Memory B cell (primary cell): ENCODE data around the gene ZMIZ2.

Experiments
- ATAC-seq: fragments of 150-1000 bp; cut with Tn5 transposase; 2 replicates; pipeline ENCODE4 v1.10.0; 2021; ENCODE audit warnings: low read depth, mild to moderate bottlenecking, moderate library complexity
- DNase-seq, 2 donors: peaks; one replicate each; pipeline ENCODE4 v3.0.0; 2022; ENCODE audit warnings: low spot score in 2 of 2
- H3K27ac Mint-ChIP-seq: one replicate; pipeline ENCODE4 v1.8.0; 2022; ENCODE audit warnings: mild to moderate bottlenecking, moderate library complexity, mixed read lengths
- H3K27me3 Mint-ChIP-seq: one replicate; pipeline ENCODE4 v1.8.0; 2022; ENCODE audit warnings: mixed read lengths
- H3K36me3 Mint-ChIP-seq: one replicate; pipeline ENCODE4 v1.8.0; 2022; ENCODE audit warnings: mild to moderate bottlenecking, mixed read lengths
- H3K4me1 Mint-ChIP-seq: one replicate; pipeline ENCODE4 v1.8.0; 2022; ENCODE audit warnings: mixed read lengths
- H3K4me3 Mint-ChIP-seq: one replicate; pipeline ENCODE4 v1.8.0; 2022; ENCODE audit warnings: mild to moderate bottlenecking, moderate library complexity, mixed read lengths
- H3K9me3 Mint-ChIP-seq: one replicate; pipeline ENCODE4 v1.8.0; 2022; ENCODE audit warnings: mixed read lengths

Gene ZMIZ2

GRCh38 chr7:44738876-44739665, 9.6 kb upstream of the ZMIZ2 start:
- no peak overlapping the region for H3K27ac Mint-ChIP-seq
- H3K9me3 Mint-ChIP-seq: no peaks in the 10 kb centered on the region
- peaks cover 9% of the 10 kb centered on the region for H3K4me1 Mint-ChIP-seq
- H3K4me3 Mint-ChIP-seq: no peak overlapping the region
- H3K27me3 Mint-ChIP-seq: peaks cover 3% of the 10 kb centered on the region
- DNase-seq (no peak), ATAC-seq (no peak)
- no peaks in the 10 kb centered on the region for H3K36me3 Mint-ChIP-seq

GRCh38 chr7:44740055-44740454, 8.6 kb upstream of the ZMIZ2 start:
- DNase-seq: no peak
- Mint-ChIP-seq H3K36me3 (no peaks in the 10 kb centered on the region), H3K4me3 (no peak overlapping the region), H3K27ac (no peak overlapping the region), H3K4me1 (peaks cover 6% of the 10 kb centered on the region), H3K27me3 (no peaks in the 10 kb centered on the region), H3K9me3 (no peaks in the 10 kb centered on the region)
- no peak for ATAC-seq

- H3K4me1 Mint-ChIP-seq: peaks cover 9% of the 10 kb centered on the region
- H3K4me3 Mint-ChIP-seq: no peak overlapping the region
- H3K27me3 Mint-ChIP-seq: no peaks in the 10 kb centered on the region
- no peaks in the 10 kb centered on the region for H3K36me3 Mint-ChIP-seq
- ATAC-seq (no peak), DNase-seq (no peak)
- no peaks in the 10 kb centered on the region for H3K9me3 Mint-ChIP-seq
- H3K27ac Mint-ChIP-seq: no peak overlapping the region
These were observed 4.9 kb upstream of the ZMIZ2 start for GRCh38 chr7:44743750-44744149.

- peak; percentile 60 to 81 for DNase-seq
- Mint-ChIP-seq H3K36me3 (peaks cover 3% of the 10 kb centered on the region), H3K4me1 (peaks cover 36% of the 10 kb centered on the region), H3K27me3 (no peaks in the 10 kb centered on the region), H3K4me3 (peak overlapping the region; percentile 92), H3K9me3 (no peaks in the 10 kb centered on the region), H3K27ac (peak overlapping the region; percentile 96)
- ATAC-seq: peak; percentile 48
These were observed 493 bp downstream of the ZMIZ2 start for GRCh38 chr7:44748948-44749731.

- no peak for ATAC-seq
- no peak for DNase-seq
- peaks cover 3% of the 10 kb centered on the region for H3K36me3 Mint-ChIP-seq
- H3K27ac Mint-ChIP-seq: peak overlapping the region; percentile 96
- no peaks in the 10 kb centered on the region for H3K27me3 Mint-ChIP-seq
- no peaks in the 10 kb centered on the region for H3K9me3 Mint-ChIP-seq
- peaks cover 40% of the 10 kb centered on the region for H3K4me1 Mint-ChIP-seq
- peak overlapping the region; percentile 92 for H3K4me3 Mint-ChIP-seq
These were observed 1.3 kb downstream of the ZMIZ2 start for GRCh38 chr7:44749992-44750391.

- ATAC-seq (no peak), DNase-seq (no peak)
- Mint-ChIP-seq H3K27ac (peak overlapping the region; percentile 96), H3K4me3 (peak overlapping the region; percentile 92), H3K27me3 (no peaks in the 10 kb centered on the region), H3K36me3 (peaks cover 3% of the 10 kb centered on the region), H3K9me3 (no peaks in the 10 kb centered on the region), H3K4me1 (peaks cover 42% of the 10 kb centered on the region)
These were observed 1.8 kb downstream of the ZMIZ2 start for GRCh38 chr7:44750424-44750823.

GRCh38 chr7:44750921-44751571, 2.4 kb downstream of the ZMIZ2 start:
- Mint-ChIP-seq H3K4me1 (peaks cover 46% of the 10 kb centered on the region), H3K4me3 (peak overlapping the region; percentile 92)

GRCh38 chr7:44752822-44753221, 4.2 kb downstream of the ZMIZ2 start:
- peaks cover 5% of the 10 kb centered on the region for H3K36me3 Mint-ChIP-seq
- H3K27ac Mint-ChIP-seq: peak overlapping the region; percentile 96
- peaks cover 39% of the 10 kb centered on the region for H3K4me1 Mint-ChIP-seq

More at GRCh38 chr7:44750921-44751571, 2.4 kb downstream of the ZMIZ2 start:
- Mint-ChIP-seq H3K27ac (peak overlapping the region; percentile 96), H3K27me3 (no peaks in the 10 kb centered on the region), H3K36me3 (peaks cover 3% of the 10 kb centered on the region), H3K9me3 (no peaks in the 10 kb centered on the region)
- DNase-seq: peak; percentile 62 to 76
- ATAC-seq: peak; percentile 66

GRCh38 chr7:44754802-44755697, 6.4 kb downstream of the ZMIZ2 start:
- no peaks in the 10 kb centered on the region for H3K27me3 Mint-ChIP-seq
- H3K27ac Mint-ChIP-seq: peak overlapping the region; percentile 17

More at GRCh38 chr7:44752822-44753221, 4.2 kb downstream of the ZMIZ2 start:
- no peak for ATAC-seq
- Mint-ChIP-seq H3K27me3 (no peaks in the 10 kb centered on the region), H3K4me3 (peak overlapping the region; percentile 70), H3K9me3 (no peaks in the 10 kb centered on the region)
- no peak for DNase-seq

GRCh38 chr7:44755698-44756627, 7.3 kb downstream of the ZMIZ2 start:
- no peak for ATAC-seq
- no peaks in the 10 kb centered on the region for H3K27me3 Mint-ChIP-seq
- peaks cover 25% of the 10 kb centered on the region for H3K4me1 Mint-ChIP-seq
- no peak for DNase-seq
- H3K27ac Mint-ChIP-seq: peak overlapping the region; percentile 17
- H3K36me3 Mint-ChIP-seq: peaks cover 12% of the 10 kb centered on the region
- H3K4me3 Mint-ChIP-seq: no peak overlapping the region
- no peaks in the 10 kb centered on the region for H3K9me3 Mint-ChIP-seq

More at GRCh38 chr7:44754802-44755697, 6.4 kb downstream of the ZMIZ2 start:
- Mint-ChIP-seq H3K36me3 (peaks cover 8% of the 10 kb centered on the region), H3K4me1 (peaks cover 33% of the 10 kb centered on the region), H3K4me3 (peak overlapping the region; percentile 32), H3K9me3 (no peaks in the 10 kb centered on the region)
- DNase-seq (no peak), ATAC-seq (no peak)

- Mint-ChIP-seq H3K27me3 (no peaks in the 10 kb centered on the region), H3K4me3 (no peak overlapping the region), H3K27ac (no peak overlapping the region), H3K4me1 (peaks cover 21% of the 10 kb centered on the region), H3K9me3 (no peaks in the 10 kb centered on the region), H3K36me3 (peaks cover 14% of the 10 kb centered on the region)
- ATAC-seq (no peak), DNase-seq (no peak)
These were observed 8.3 kb downstream of the ZMIZ2 start for GRCh38 chr7:44756904-44757303.

- no peak for DNase-seq
- no peaks in the 10 kb centered on the region for H3K9me3 Mint-ChIP-seq
- no peak overlapping the region for H3K27ac Mint-ChIP-seq
- no peak overlapping the region for H3K4me3 Mint-ChIP-seq
- no peaks in the 10 kb centered on the region for H3K27me3 Mint-ChIP-seq
- peaks cover 19% of the 10 kb centered on the region for H3K4me1 Mint-ChIP-seq
- H3K36me3 Mint-ChIP-seq: peaks cover 16% of the 10 kb centered on the region
- ATAC-seq: no peak
These were observed 8.7 kb downstream of the ZMIZ2 start for GRCh38 chr7:44757311-44757710.
